ENCODE data around the gene DDX23. TPM values are rescaled to one million over a fixed set of nuclear protein-coding genes. Genes with fewer than 3 reads are reported as not detected.
"Not testable (repeated sequence)": the region's sequence is repeated elsewhere in the genome, so short reads cannot be mapped to it uniquely, and the experiment has no call there.

DDX23 gene
- 70.7 TPM for polyA plus RNA-seq (2013, experiment 1 of 2; ENCODE audit: insufficient read length)
- 63.8 TPM for polyA plus RNA-seq (2013, experiment 2 of 2; ENCODE audit: insufficient read length)

- peak; percentile 98 for DNase-seq
Measured at GRCh38 chr12:48851883-48852733, at the start of gene DDX23. TSS of gene DDX23 (minus strand) at chr12:48852163. CDS start at chr12:48845782, 6,381 bp downstream.

DNA sequence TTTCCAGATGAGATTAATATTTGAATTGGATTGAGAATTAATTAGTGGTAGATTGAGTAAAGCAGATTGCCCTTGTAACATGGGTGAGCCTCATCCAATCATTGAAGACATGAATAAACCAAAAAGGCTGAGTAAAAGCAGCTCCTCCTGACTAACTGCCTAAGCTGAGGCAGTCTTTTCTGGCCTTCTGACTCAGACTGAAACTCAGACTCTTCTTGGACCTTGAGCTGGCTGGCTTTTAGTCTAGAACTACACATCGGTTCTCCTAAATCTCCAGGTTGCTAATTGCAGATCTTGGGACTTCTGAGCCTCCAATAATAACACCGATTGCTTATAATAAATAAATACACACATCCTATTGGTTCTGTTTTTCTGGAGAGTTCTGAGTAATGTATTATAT, 49.3 kb upstream of the DDX23 start:
- no peak for DNase-seq

GRCh38 chr12:48899651-48900050, 47.7 kb upstream of the DDX23 start:
- no peak for DNase-seq

DNA sequence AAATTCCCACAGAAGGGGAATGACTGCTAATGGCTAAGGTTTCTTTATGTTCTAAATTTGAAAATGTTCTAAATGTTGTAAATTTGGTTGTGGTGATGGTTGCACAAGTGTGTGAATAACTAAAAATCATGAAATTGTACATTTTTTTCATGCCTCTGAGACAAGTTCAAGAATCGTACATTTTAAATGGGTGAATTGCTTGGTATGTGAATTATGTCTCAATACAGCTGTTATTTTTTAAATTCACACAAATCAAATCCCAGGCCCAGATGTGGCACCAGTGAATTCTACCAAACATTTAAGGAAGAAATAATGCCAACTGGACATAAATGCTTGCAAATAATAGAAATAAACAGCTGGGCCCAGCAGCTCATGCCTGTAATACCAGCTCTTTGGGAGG, 42.3 kb upstream of the DDX23 start:
- DNase-seq: no peak

GRCh38 chr12:48890657-48891418, 38.9 kb upstream of the DDX23 start:
- peak; percentile 70 for DNase-seq

DNA sequence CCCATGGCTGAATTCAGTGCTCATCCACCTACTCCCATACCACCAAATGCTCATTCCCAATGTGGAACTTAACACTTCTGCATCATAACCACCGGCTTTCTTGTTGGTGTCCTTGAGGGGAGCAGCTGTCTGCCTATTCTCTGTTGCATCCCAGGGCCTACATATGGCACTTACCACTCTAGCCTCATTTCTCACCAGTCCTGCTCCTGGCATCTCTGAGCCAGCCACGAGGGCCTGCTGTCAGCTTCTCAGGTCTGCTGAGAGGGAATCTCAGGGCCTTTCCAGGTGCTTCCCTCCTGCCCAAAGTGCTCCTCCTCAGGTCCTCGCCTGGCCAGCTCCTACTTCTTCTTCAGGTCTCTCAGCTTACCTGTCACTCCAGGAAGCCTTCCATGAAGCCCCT, 37.7 kb upstream of the DDX23 start:
- no peak for DNase-seq

GRCh38 chr12:48883305-48884161, 31.6 kb upstream of the DDX23 start:
- no peak for DNase-seq

GRCh38 chr12:48882972-48883304, 31.0 kb upstream of the DDX23 start:
- DNase-seq: no peak

GRCh38 chr12:48882315-48882687, 30.3 kb upstream of the DDX23 start:
- peak; percentile 54 for DNase-seq

GRCh38 chr12:48881686-48882314, 29.8 kb upstream of the DDX23 start:
- DNase-seq: no peak

DNA sequence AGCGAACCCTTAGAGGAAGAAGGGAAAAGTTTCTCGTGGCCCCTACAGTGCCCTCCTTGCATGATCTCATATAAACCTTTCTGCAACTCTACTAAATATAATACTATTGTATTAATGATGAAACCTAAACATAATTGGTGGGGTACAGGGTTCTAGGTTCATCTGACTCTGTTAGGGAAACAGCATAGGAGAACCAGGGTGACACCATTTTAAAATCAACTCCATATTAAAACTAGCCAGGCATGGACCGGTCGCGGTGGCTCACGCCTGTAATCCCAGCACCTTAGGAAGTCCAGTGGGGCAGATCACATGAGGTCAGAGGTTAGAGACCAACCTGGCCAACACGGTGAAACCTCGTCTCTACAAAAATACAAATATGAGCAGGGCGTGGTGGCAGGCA, 28.7 kb upstream of the DDX23 start:
- DNase-seq: no peak

DNA sequence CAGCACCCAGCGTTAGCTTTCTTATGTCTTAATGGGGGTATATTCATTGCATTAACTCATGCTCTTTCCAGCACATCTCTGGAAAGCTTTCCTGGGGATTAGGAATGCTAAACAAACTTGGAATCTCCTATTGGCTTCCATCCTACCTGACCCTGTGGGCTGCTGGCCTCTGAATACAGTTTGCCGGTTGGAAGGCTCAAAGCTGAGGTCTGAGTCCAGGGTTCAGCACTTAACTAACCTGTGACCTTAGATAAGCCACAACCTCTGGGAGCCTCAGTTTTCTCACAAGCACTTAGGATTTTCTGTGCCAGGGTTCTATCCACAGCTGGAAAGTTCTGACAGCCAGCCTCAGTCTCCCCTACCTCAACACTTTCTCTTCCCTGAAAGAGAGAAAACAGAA, 26.6 kb upstream of the DDX23 start:
- no peak for DNase-seq

DNA sequence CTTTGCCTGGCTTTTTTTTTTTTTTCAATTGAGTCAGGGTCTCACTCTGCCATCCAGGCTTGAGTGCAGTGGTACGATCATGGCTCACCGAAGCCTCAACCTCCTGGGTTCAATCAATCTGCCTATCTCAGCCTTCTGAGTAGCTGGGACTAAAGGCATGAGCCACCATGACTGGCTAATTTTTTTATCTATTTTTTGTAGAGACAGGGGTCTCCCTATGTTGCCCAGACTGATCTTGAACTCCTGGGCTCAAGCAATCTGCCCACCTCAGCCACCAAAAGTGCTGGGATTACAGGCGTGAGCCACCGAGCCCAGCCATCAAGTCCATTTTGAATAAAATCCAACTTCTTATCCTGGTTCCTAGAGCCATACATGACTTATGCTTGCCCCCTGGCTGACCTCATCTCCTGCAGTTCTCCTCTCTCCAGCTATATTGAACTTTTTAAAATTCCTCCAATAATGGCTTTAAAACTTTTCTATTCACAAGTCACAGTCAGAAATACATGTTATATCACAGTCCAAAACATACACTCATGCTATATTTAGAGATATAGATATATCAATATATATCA, 24.1 kb upstream of the DDX23 start:
- no peak for DNase-seq

GRCh38 chr12:48873534-48873933, 21.6 kb upstream of the DDX23 start:
- DNase-seq: not testable (repeated sequence)

- DNase-seq: no peak
Measured at GRCh38 chr12:48873096-48873495, 21.1 kb upstream of the DDX23 start.

DNA sequence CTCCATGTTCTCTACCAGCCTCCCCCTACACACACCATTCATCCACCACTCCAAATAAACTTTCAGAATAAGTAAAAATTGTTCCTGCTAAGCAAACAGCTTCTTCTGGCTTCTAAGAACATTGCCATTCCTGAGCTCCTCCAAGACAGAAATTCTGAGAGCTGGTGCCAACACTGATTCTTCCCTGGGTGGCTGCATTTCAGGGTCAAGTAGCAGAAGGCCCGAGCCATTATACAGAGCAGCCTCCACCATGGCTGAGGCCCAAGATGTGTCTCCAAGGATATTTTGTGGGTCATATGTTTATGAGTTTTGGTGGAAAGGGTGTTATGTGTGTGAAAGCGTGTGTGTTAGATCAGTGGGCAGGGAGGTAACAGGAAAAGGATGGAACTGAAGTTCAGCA, 17.2 kb upstream of the DDX23 start:
- no peak for DNase-seq

- no peak for DNase-seq
Measured at GRCh38 chr12:48868451-48868850, 16.5 kb upstream of the DDX23 start.

GRCh38 chr12:48866052-48866711, 14.2 kb upstream of the DDX23 start:
- DNase-seq: no peak

GRCh38 chr12:48865281-48866051, 13.5 kb upstream of the DDX23 start, which contains the start of gene RND1:
TSS of gene RND1 (minus strand) at chr12:48865870. CDS start at chr12:48865767, 103 bp downstream.
- DNase-seq: peak; percentile 90

- DNase-seq: no peak
Measured at GRCh38 chr12:48863291-48863690, 11.3 kb upstream of the DDX23 start.

- DNase-seq: no peak
Measured at GRCh38 chr12:48862760-48863159, 10.8 kb upstream of the DDX23 start.
